ENCODE measurements around the gene OR8H1.

The OR8H1 gene

DNA sequence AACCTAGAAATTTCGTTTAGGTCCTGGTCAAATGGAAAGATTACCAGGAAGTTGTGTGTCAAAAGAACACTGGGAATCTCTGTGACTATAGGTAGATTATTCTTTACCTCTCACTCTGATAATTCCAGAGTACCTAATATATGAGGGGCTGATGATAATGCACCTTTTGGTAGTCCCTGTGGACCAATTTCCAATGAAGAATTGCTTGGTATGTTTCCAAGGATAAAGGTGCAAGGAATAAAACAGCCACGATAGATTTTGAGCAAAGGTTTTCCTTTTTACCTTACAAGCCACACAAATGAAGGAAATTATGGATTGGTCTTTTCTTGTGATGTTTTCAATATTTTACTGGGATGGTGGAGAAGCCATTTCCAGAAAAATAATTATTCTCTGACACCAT lies at the start of gene OR8H1:
TSS of gene OR8H1 (minus strand) at position 101 of the 400 bp plus-strand sequence. CDS start 1,192 bp downstream, outside the sequence.
- DNase-seq (ENCODE audit: low read depth), result no peak

DNA sequence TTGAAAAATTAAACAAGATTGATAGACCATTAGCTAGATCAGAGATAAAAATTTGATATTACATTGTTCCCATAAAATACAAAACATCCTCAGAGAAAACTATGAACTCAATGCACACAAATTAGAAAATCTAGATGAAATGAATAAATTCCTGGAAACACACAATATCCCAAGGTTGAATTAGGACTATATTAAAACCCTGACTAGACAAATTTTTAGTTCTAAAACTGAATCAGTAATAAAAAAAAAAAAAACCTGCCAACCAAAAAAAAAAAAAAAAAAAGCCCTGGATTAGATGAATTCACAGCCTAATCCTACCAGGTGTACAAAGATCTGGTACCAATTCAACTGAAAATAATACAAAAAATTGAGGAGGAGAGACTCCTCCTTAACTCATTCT lies 48.2 kb upstream of the OR8H1 start:
- DNase-seq (ENCODE audit: low read depth), result no peak

- no peak for DNase-seq (ENCODE audit: low read depth)
Measured at GRCh38 chr11:56333156-56333555, 41.1 kb upstream of the OR8H1 start.

DNA sequence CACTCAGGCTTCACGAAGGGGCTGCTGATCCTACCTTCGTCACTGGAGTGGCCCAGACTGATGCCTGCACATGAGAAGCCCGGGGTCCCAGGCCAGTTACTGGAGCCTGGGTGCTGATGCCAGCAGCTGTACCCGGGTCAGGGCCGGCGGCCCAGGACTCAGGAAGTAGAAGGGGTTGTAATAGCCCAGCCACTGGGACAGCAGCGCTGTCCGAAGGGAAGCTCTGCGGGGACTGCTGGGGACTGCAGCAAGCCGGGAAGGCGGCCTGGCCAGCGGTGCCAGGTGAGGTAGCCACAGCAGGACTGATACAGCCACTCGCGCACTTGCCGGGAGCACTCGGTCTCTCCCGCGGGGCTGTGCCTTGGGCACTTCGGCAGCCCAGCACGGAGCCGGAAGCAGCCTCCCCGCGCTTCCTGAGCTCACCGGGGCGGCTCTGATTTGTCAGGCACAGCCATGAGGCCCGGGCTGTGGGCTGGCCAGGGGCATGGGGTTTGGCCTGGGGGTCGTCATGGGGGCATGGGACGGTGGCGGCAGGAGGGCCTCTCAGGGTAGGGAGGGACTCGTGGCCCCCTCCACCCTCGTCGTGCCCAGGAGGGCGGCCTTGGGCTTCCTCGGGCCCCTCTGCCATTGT lies 39.9 kb upstream of the OR8H1 start:
- no peak for DNase-seq (ENCODE audit: low read depth)

DNA sequence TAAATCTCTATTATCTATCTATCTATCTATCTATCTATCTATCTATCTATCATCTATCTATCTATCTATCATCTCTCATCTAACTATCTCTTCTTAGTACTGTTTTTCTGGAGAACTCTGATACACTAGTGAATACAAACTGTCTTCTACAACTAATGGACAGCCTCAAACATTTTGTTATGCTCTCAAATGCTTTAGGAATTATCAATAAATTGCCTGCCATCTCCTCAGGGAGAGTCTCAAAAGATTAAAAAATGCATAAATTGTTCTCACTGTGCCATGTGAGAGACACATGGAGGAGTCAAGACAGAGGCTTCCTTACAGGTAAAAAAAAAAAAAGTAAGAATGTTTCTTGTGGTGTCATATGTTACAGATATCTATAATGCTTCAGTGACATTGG lies 22.8 kb upstream of the OR8H1 start, which contains the start of gene OR8K3:
TSS of gene OR8K3 (plus strand) at position 301 of the 400 bp plus-strand sequence. CDS start 3,163 bp downstream, outside the sequence.
- no peak for DNase-seq (ENCODE audit: low read depth)

GRCh38 chr11:56307836-56308235 lies 15.8 kb upstream of the OR8H1 start:
- no peak for DNase-seq (ENCODE audit: low read depth)

GRCh38 chr11:56296898-56297297 lies 4.8 kb upstream of the OR8H1 start:
- no peak for DNase-seq (ENCODE audit: low read depth)

DNA sequence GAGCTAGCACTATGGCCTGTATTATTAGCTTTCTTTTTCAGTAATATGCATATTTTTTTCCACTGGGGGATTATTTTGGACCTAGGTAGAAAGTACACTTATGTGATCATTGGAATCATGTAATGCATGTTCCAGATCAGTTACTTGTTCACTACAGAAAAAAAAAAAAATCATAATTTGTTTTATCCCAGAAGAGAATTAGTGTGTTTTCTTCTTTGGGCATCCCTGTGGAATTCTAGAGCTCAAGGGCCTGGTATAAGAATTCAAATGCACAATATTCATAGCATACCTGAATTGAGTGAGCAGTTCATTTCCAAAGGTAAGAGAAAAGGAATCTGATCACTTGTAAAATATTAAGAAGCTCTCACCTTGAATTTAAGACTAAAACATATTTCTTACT lies 18.2 kb downstream of the OR8H1 start, which contains the start of gene OR5T1:
TSS of gene OR5T1 (plus strand) at position 301 of the 400 bp plus-strand sequence. CDS start 1,485 bp downstream, outside the sequence.
- no peak for DNase-seq (ENCODE audit: low read depth)

DNA sequence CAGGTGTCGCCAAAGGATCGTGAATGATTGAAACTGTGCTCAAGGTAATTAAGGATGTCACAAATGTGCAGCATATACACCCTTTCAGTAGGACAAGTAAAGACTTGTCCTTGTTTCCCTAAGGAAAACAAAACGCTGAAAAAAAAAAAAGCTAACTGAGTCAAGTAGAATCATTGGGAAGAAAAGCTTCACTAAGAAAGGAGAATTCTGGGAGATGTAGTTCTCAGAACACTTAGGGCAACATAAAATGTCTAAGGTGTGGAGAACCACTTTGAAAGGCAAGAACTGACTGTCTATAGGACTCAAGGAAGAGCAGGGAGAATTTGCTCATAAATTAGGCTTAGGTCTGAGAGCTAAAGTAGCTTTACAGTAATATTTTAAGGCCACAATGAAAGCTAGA lies 21.0 kb downstream of the OR8H1 start:
- DNase-seq (ENCODE audit: low read depth), result no peak

DNA sequence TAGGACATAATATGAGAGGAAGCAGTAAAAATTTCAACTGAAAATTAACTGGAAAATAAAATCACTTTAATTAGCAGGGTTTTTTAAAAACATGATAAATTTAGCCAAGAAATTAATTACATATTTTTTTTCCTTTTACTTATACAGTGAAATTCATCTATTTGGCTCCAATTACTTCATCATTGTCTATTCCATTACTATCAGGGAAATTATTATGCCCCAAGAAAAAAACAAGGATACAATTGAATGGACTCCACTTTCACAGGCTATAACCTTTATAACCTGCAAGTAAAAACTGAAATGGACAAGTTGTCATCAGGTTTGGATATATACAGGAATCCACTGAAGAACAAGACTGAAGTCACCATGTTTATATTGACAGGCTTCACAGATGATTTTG lies 40.1 kb downstream of the OR8H1 start, which contains the start of gene OR5T3:
TSS of gene OR5T3 (plus strand) at position 301 of the 400 bp plus-strand sequence. CDS start at position 301, 0 bp downstream.
- no peak for DNase-seq (ENCODE audit: low read depth)

Data from ELR (cell line).